NCI-H2107 treated with DMSO at 0.1 percent for 48 hours (cell line): ENCODE measurements around the gene STARD3NL.
"Not testable (repeated sequence)": the region's sequence is repeated elsewhere in the genome, so short reads cannot be mapped to it uniquely, and the experiment has no call there.

ENCODE experiments used
- DNase-seq: peaks from one replicate; lab custom pipeline; 2025; ENCODE audit not compliant: unreplicated experiment; lab: John Stamatoyannopoulos, UW

STARD3NL gene

GRCh38 chr7:38220452-38220851 lies 42.4 kb downstream of the STARD3NL start:
- no peak for DNase-seq

- peak; percentile 58 for DNase-seq
These were observed 44.5 kb downstream of the STARD3NL start for GRCh38 chr7:38222481-38223096.

GRCh38 chr7:38223306-38223705 lies 45.3 kb downstream of the STARD3NL start:
- no peak for DNase-seq

GRCh38 chr7:38224392-38224791 lies 46.3 kb downstream of the STARD3NL start:
- no peak for DNase-seq

GRCh38 chr7:38229386-38229785 lies 51.3 kb downstream of the STARD3NL start:
- no peak for DNase-seq

GRCh38 chr7:38229884-38230642 lies 52.0 kb downstream of the STARD3NL start:
- no peak for DNase-seq

- DNase-seq, result peak; percentile 36
These were observed 54.7 kb downstream of the STARD3NL start for GRCh38 chr7:38232502-38233366.

GRCh38 chr7:38234759-38235158 lies 56.7 kb downstream of the STARD3NL start:
- DNase-seq, result not testable (repeated sequence)

GRCh38 chr7:38235606-38236005 lies 57.6 kb downstream of the STARD3NL start:
- no peak for DNase-seq

GRCh38 chr7:38239129-38239528 lies 61.1 kb downstream of the STARD3NL start:
- DNase-seq, result not testable (repeated sequence)

GRCh38 chr7:38241071-38241470 lies 63.0 kb downstream of the STARD3NL start:
- no peak for DNase-seq

GRCh38 chr7:38242814-38243213 lies 64.8 kb downstream of the STARD3NL start:
- DNase-seq, result no peak

- DNase-seq, result not testable (repeated sequence)
These were observed 65.3 kb downstream of the STARD3NL start for GRCh38 chr7:38243345-38243744.

GRCh38 chr7:38244516-38244915 lies 66.5 kb downstream of the STARD3NL start:
- DNase-seq, result no peak

- DNase-seq, result no peak
These were observed 67.4 kb downstream of the STARD3NL start for GRCh38 chr7:38245409-38245977.

- DNase-seq, result no peak
These were observed 70.1 kb downstream of the STARD3NL start for GRCh38 chr7:38248069-38248567.

- not testable (repeated sequence) for DNase-seq
These were observed 71.8 kb downstream of the STARD3NL start for GRCh38 chr7:38249849-38250248.

GRCh38 chr7:38257350-38257677 lies 79.3 kb downstream of the STARD3NL start:
- DNase-seq, result no peak

GRCh38 chr7:38259157-38259556 lies 81.1 kb downstream of the STARD3NL start:
- DNase-seq, result not testable (repeated sequence)

GRCh38 chr7:38261601-38262000 lies 83.6 kb downstream of the STARD3NL start:
- DNase-seq, result not testable (repeated sequence)

- DNase-seq, result not testable (repeated sequence)
These were observed 84.0 kb downstream of the STARD3NL start for GRCh38 chr7:38262026-38262425.
